HEK293 (cell line): Measurements from ENCODE around the gene LINC00237.

Source experiments
- CTCF ChIA-PET: fragments of 350-600 bp; formaldehyde crosslinking; extraction: SDS; loops from one replicate; lab custom pipeline; 2021; ENCODE audit warnings: antibody characterized with exemption; lab: Yijun Ruan, JAX
- POLR2A ChIA-PET: fragments of 300-600 bp; formaldehyde crosslinking; extraction: SDS; loops from one replicate; lab custom pipeline; 2020; ENCODE audit warnings: antibody characterized with exemption, inconsistent platforms; lab: Yijun Ruan, JAX
- H3K27ac ChIP-seq: fragments of 200-500 bp; sonication (Bioruptor generic); 2 replicates; pipeline ENCODE4 v1.5.1; 2014; ENCODE audit warnings: low read depth, low read length, control low read depth, inconsistent platforms; ENCODE audit errors: extremely low read depth
- H3K36me3 ChIP-seq, 2 experiments: fragments of 200-500 bp in 1 of 2; sonication (Bioruptor generic) in 1 of 2; 1 replicate in 1 of 2; 2 replicates in 1 of 2; pipeline ENCODE4 v1.5.1; 2014 to 2017; ENCODE audit warnings: inconsistent platforms in 2 of 2, low read length in 2 of 2; ENCODE audit not compliant: control insufficient read depth in 2 of 2, insufficient read depth in 1 of 2
- H3K4me1 ChIP-seq: fragments of 200-500 bp; sonication (Bioruptor generic); 2 replicates; pipeline ENCODE4 v1.5.1; 2014; ENCODE audit warnings: mild to moderate bottlenecking, low read length, inconsistent platforms; ENCODE audit not compliant: control insufficient read depth, insufficient read depth
- H3K4me3 ChIP-seq: 2 replicates; pipeline ENCODE4 v1.5.1; 2011; ENCODE audit warnings: low read depth, mild to moderate bottlenecking, control low read depth, low read length, moderate library complexity
- H3K9me3 ChIP-seq: fragments of 200-500 bp; sonication (Bioruptor generic); 2 replicates; pipeline ENCODE4 v1.5.1; 2014; ENCODE audit warnings: low read depth, low read length, inconsistent platforms; ENCODE audit not compliant: control insufficient read depth, insufficient read depth
- ATF2 ChIP-seq: fragments of 450-650 bp; formaldehyde crosslinking; IDR thresholded peaks from 2 replicates; pipeline ENCODE4 v1.5.1; 2016; ENCODE audit warnings: missing biosample characterization, missing genetic modification characterization, low read depth
- BCL11B ChIP-seq: fragments of 450-650 bp; formaldehyde crosslinking; IDR thresholded peaks from 2 replicates; pipeline ENCODE4 v1.5.1; 2016; ENCODE audit warnings: low read depth, missing biosample characterization, missing genetic modification characterization
- GLIS2 ChIP-seq: fragments of 450-650 bp; formaldehyde crosslinking; IDR thresholded peaks from 2 replicates; pipeline ENCODE4 v1.5.1; 2016; ENCODE audit warnings: missing biosample characterization, missing genetic modification characterization
- HIC1 ChIP-seq: fragments of 450-650 bp; formaldehyde crosslinking; IDR thresholded peaks from 2 replicates; pipeline ENCODE4 v1.5.1; 2016; ENCODE audit warnings: missing biosample characterization, missing genetic modification characterization
- HOXC10 ChIP-seq: sonication (generic); formaldehyde crosslinking; IDR thresholded peaks from 2 replicates; pipeline ENCODE4 v1.8.1; 2023; ENCODE audit warnings: mild to moderate bottlenecking, missing genetic modification reagents
- PRDM6 ChIP-seq: fragments of 450-650 bp; formaldehyde crosslinking; IDR thresholded peaks from 2 replicates; pipeline ENCODE4 v1.5.1; 2017; ENCODE audit warnings: missing biosample characterization, missing genetic modification characterization
- TRIM28 ChIP-seq: IDR thresholded peaks from 2 replicates; pipeline ENCODE4 v1.6.1; 2011; ENCODE audit warnings: low read length, control low read depth, borderline replicate concordance
- ZBTB1 ChIP-seq: fragments of 450-650 bp; formaldehyde crosslinking; IDR thresholded peaks from 2 replicates; pipeline ENCODE4 v1.5.1; 2016; ENCODE audit warnings: missing biosample characterization, missing genetic modification characterization
- ZBTB10 ChIP-seq: fragments of 450-650 bp; formaldehyde crosslinking; IDR thresholded peaks from 2 replicates; pipeline ENCODE4 v1.5.1; 2016; ENCODE audit warnings: missing biosample characterization, missing genetic modification characterization
- ZBTB17 ChIP-seq: fragments of 450-650 bp; formaldehyde crosslinking; IDR thresholded peaks from 2 replicates; pipeline ENCODE4 v1.5.1; 2016; ENCODE audit warnings: missing biosample characterization, missing genetic modification characterization
- ZBTB49 ChIP-seq: fragments of 450-650 bp; formaldehyde crosslinking; IDR thresholded peaks from 2 replicates; pipeline ENCODE4 v1.5.1; 2016; ENCODE audit warnings: missing biosample characterization, missing genetic modification characterization, low read depth
- ZFP41 ChIP-seq: fragments of 450-650 bp; formaldehyde crosslinking; IDR thresholded peaks from 2 replicates; pipeline ENCODE4 v1.5.1; 2016; ENCODE audit warnings: missing biosample characterization, missing genetic modification characterization, borderline replicate concordance
- ZNF146 ChIP-seq: fragments of 450-650 bp; formaldehyde crosslinking; IDR thresholded peaks from 2 replicates; pipeline ENCODE4 v1.5.1; 2016; ENCODE audit warnings: missing biosample characterization, missing genetic modification characterization
- ZNF175 ChIP-seq: fragments of 450-650 bp; formaldehyde crosslinking; IDR thresholded peaks from 2 replicates; pipeline ENCODE4 v1.5.1; 2016; ENCODE audit warnings: missing biosample characterization, missing genetic modification characterization
- ZNF2 ChIP-seq: fragments of 450-650 bp; formaldehyde crosslinking; IDR thresholded peaks from 2 replicates; pipeline ENCODE4 v1.5.1; 2016; ENCODE audit warnings: missing biosample characterization, missing genetic modification characterization
- ZNF26 ChIP-seq: fragments of 450-650 bp; formaldehyde crosslinking; IDR thresholded peaks from 2 replicates; pipeline ENCODE4 v1.5.1; 2016; ENCODE audit warnings: missing biosample characterization, missing genetic modification characterization
- ZNF48 ChIP-seq: fragments of 450-650 bp; formaldehyde crosslinking; IDR thresholded peaks from 2 replicates; pipeline ENCODE4 v1.5.1; 2016; ENCODE audit warnings: missing biosample characterization, missing genetic modification characterization
- ZNF544 ChIP-seq: fragments of 450-650 bp; formaldehyde crosslinking; IDR thresholded peaks from 2 replicates; pipeline ENCODE4 v1.5.0; 2017; ENCODE audit warnings: missing biosample characterization, missing genetic modification characterization
- ZNF560 ChIP-seq: fragments of 450-650 bp; formaldehyde crosslinking; IDR thresholded peaks from 2 replicates; pipeline ENCODE4 v1.5.1; 2017; ENCODE audit warnings: missing biosample characterization, missing genetic modification characterization, borderline replicate concordance
- ZNF654 ChIP-seq: fragments of 450-650 bp; formaldehyde crosslinking; IDR thresholded peaks from 2 replicates; pipeline ENCODE4 v1.5.1; 2016; ENCODE audit warnings: low read depth, missing biosample characterization, missing genetic modification characterization
- ZNF747 ChIP-seq: fragments of 450-650 bp; formaldehyde crosslinking; IDR thresholded peaks from 2 replicates; pipeline ENCODE4 v1.5.1; 2016; ENCODE audit warnings: missing biosample characterization, missing genetic modification characterization
- ZNF768 ChIP-seq: fragments of 450-650 bp; formaldehyde crosslinking; IDR thresholded peaks from 2 replicates; pipeline ENCODE4 v1.5.1; 2018; ENCODE audit warnings: missing biosample characterization, mild to moderate bottlenecking, missing genetic modification characterization

Gene LINC00237

GRCh38 chr20:21134883-21135493 lies 28.8 kb upstream of the LINC00237 start:
- Histone ChIP-seq H3K4me3 (no peak overlapping the region), H3K9me3 (no peaks in the 10 kb centered on the region), H3K36me3 (peaks cover 4 to 53% of the 10 kb centered on the region in 2 experiments; a peak in 2 of 3 replicates), H3K4me1 (no peaks in the 10 kb centered on the region), H3K27ac (no peak overlapping the region)
- CTCF ChIA-PET, result no interaction called here
- POLR2A ChIA-PET, result interaction anchor here (0.8 kb wide), 1 partner anchor 9 kb away, joined by 11 read pairs; the partner anchor contains the start of gene KIZ
- TF ChIP-seq ZNF2 (tag by site-specific recombination) (no peak), ZBTB1 (no peak), HIC1 (tag by site-specific recombination) (no peak), ZFP41 (tag by site-specific recombination) (no peak), ZNF747 (tag by site-specific recombination) (no peak), ZNF48 (tag by site-specific recombination) (no peak), ZNF654 (tag by site-specific recombination) (no peak), ATF2 (no peak), TRIM28 (no peak), ZNF768 (no peak), ZNF26 (no peak), ZNF175 (tag by site-specific recombination) (no peak), GLIS2 (tag by site-specific recombination) (no peak), ZNF544 (tag by site-specific recombination) (no peak)

- no peaks in the 10 kb centered on the region for H3K9me3 ChIP-seq
- no peak overlapping the region for H3K4me3 ChIP-seq
- peaks cover 4 to 49% of the 10 kb centered on the region in 2 experiments; a peak in 2 of 3 replicates for H3K36me3 ChIP-seq
- POLR2A ChIA-PET, result interaction anchor here (0.8 kb wide), 1 partner anchor 8 kb away, joined by 11 read pairs; the partner anchor contains the start of gene KIZ
- no peaks in the 10 kb centered on the region; the same call in 1 of the 2 replicates for H3K4me1 ChIP-seq
- no peak for TF ChIP-seq ZBTB17 (tag by site-specific recombination)
- TF ChIP-seq ZNF146, result no peak
- no peak for TF ChIP-seq ZNF560 (tag by site-specific recombination)
- no peak for TF ChIP-seq BCL11B (tag by site-specific recombination)
- TF ChIP-seq HOXC10, result no peak
- TF ChIP-seq ZBTB10 (tag by site-specific recombination), result no peak
- no peak for TF ChIP-seq ZBTB49 (tag by site-specific recombination)
- TF ChIP-seq PRDM6 (tag by site-specific recombination), result no peak
- CTCF ChIA-PET, result no interaction called here
- H3K27ac ChIP-seq, result no peak overlapping the region
Observed at GRCh38 chr20:21133917-21134622, 27.9 kb upstream of the LINC00237 start.
